Neural crest cell (in vitro differentiated cells): ENCODE results near the gene LIN7A. TPM values are rescaled to one million over a fixed set of nuclear protein-coding genes. Genes with fewer than 3 reads are reported as not detected.

Source experiments
- DNase-seq: peaks from one replicate; pipeline ENCODE4 v3.0.0; 2021; ENCODE audit warnings: low read depth, mixed read lengths, low spot score
- H3K27ac Mint-ChIP-seq: one replicate; pipeline ENCODE4 v1.8.0; 2021; ENCODE audit warnings: mild to moderate bottlenecking, mixed read lengths; ENCODE audit not compliant: unreplicated experiment
- H3K27me3 Mint-ChIP-seq: 2 replicates; pipeline ENCODE4 v1.8.0; 2021; ENCODE audit warnings: low read depth, mild to moderate bottlenecking, mixed read lengths
- H3K36me3 Mint-ChIP-seq: 2 replicates; pipeline ENCODE4 v1.8.0; 2021; ENCODE audit warnings: low read depth, mild to moderate bottlenecking, mixed read lengths
- H3K4me1 Mint-ChIP-seq: 2 replicates; pipeline ENCODE4 v1.8.0; 2021; ENCODE audit warnings: mixed read lengths
- H3K4me3 Mint-ChIP-seq: one replicate; pipeline ENCODE4 v1.8.0; 2021; ENCODE audit warnings: mild to moderate bottlenecking, mixed read lengths
- H3K9me3 Mint-ChIP-seq: 2 replicates; pipeline ENCODE4 v1.8.0; 2021; ENCODE audit warnings: mixed read lengths
- total RNA-seq: library from RNA; stranded (reverse); gene quantifications from 2 replicates; pipeline ENCODE4 v1.2.1, GENCODE V29; 2021
- TF ChIP-seq, protein P1 (sequence below): fragments of 200-600 bp; sonication (generic); conservative IDR thresholded peaks from 2 replicates; pipeline ENCODE4 v1.5.0; 2021; ENCODE audit warnings: antibody characterized with exemption, mild to moderate bottlenecking

Gene LIN7A
- total RNA-seq, 1 donor from 2014 or later = 5.8 TPM

DNA sequence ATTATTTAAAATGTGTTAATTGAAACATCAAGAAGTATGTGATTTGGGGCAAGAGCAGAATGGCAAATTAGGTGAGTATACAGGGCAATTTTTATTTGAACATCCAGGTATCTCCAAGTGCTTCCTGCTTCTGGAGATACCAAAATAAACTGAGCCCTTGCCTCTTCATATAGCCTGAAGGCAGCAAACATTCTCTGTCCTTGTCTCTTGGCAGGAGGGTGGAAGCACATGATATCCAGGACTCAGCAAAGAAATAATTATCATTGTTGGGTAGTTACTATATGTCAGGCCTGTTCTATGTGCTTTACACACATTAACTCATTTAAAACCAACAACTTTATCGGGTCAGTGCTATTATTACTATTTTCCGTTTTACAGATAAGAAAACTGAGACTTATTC lies 12.5 kb downstream of the LIN7A start:
- H3K36me3 Mint-ChIP-seq = no peaks in the 10 kb centered on the region
- H3K27me3 Mint-ChIP-seq = no peaks in the 10 kb centered on the region
- H3K4me3 Mint-ChIP-seq = no peak overlapping the region
- H3K4me1 Mint-ChIP-seq = no peaks in the 10 kb centered on the region
- TF ChIP-seq, protein P1, sequence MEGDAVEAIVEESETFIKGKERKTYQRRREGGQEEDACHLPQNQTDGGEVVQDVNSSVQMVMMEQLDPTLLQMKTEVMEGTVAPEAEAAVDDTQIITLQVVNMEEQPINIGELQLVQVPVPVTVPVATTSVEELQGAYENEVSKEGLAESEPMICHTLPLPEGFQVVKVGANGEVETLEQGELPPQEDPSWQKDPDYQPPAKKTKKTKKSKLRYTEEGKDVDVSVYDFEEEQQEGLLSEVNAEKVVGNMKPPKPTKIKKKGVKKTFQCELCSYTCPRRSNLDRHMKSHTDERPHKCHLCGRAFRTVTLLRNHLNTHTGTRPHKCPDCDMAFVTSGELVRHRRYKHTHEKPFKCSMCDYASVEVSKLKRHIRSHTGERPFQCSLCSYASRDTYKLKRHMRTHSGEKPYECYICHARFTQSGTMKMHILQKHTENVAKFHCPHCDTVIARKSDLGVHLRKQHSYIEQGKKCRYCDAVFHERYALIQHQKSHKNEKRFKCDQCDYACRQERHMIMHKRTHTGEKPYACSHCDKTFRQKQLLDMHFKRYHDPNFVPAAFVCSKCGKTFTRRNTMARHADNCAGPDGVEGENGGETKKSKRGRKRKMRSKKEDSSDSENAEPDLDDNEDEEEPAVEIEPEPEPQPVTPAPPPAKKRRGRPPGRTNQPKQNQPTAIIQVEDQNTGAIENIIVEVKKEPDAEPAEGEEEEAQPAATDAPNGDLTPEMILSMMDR = no peak
- no peak for DNase-seq
- no peaks in the 10 kb centered on the region for H3K9me3 Mint-ChIP-seq
- H3K27ac Mint-ChIP-seq = no peak overlapping the region

DNA sequence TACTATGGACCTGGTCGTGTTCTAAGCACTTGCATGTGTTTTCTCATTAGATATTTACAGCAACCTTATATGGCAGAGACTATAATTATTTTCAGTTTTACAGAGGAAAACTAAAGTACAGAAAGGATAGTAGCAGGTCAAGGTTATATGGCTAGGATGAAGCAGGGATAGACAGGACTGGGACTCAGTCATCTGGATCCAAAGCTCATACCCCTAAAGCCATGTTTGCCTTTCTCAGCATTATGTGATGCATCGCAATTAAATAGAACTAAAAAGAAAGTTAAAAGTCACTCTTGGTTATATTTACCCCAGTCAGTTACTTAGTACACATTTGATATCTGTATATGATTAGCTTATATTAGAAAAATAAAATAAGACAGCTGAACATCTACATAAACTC lies 13.3 kb downstream of the LIN7A start:
- Mint-ChIP-seq H3K4me3 (no peak overlapping the region), H3K27ac (no peak overlapping the region), H3K27me3 (no peaks in the 10 kb centered on the region), H3K4me1 (no peaks in the 10 kb centered on the region), H3K9me3 (no peaks in the 10 kb centered on the region), H3K36me3 (no peaks in the 10 kb centered on the region)
- TF ChIP-seq, protein P1 = no peak
- no peak for DNase-seq

DNA sequence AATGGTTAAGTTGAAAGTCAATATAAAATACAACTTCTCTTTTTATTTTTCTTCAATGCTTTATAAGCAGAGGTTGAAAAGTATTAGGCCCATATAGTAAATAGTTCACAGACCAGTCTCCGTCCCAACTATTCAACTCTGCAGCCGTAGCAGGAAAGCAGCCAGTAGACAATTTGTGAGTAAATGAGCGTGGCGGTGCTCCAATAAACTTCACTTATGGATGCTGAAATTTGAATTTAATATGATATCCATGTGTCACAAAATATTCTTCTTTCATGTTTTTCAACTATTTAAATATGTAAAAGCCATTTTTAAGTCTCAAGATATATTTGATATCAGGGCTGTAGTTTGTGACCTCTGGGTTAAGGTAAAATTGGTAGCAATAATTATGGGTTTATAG lies 17.7 kb downstream of the LIN7A start:
- TF ChIP-seq, protein P1 = no peak
- H3K27me3 Mint-ChIP-seq = no peaks in the 10 kb centered on the region
- DNase-seq = no peak
- H3K36me3 Mint-ChIP-seq = no peaks in the 10 kb centered on the region
- no peak overlapping the region for H3K27ac Mint-ChIP-seq
- no peaks in the 10 kb centered on the region for H3K9me3 Mint-ChIP-seq
- no peaks in the 10 kb centered on the region for H3K4me1 Mint-ChIP-seq
- no peak overlapping the region for H3K4me3 Mint-ChIP-seq

DNA sequence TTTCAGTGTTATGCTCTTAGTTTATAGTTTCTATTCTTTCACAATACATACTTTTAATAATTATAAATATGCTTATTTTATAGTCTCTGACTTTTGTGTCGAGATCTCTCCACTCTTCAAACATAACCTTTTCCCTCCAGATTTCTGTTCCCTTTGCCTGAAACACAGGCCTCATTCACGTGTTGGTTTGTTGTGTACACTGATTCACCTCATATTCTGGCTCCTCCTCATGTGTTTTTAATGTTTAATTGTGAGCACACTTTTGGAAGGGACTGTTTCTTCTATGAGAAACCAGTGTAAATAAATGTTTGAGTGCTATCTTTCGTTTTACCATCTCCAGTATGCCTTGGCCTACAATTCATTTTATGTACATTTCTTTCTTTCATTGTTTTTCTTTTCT lies 20.1 kb downstream of the LIN7A start:
- TF ChIP-seq, protein P1 = no peak
- DNase-seq = no peak
- Mint-ChIP-seq H3K4me3 (no peak overlapping the region), H3K27me3 (no peaks in the 10 kb centered on the region), H3K9me3 (no peaks in the 10 kb centered on the region), H3K27ac (no peak overlapping the region), H3K4me1 (no peaks in the 10 kb centered on the region), H3K36me3 (no peaks in the 10 kb centered on the region)

DNA sequence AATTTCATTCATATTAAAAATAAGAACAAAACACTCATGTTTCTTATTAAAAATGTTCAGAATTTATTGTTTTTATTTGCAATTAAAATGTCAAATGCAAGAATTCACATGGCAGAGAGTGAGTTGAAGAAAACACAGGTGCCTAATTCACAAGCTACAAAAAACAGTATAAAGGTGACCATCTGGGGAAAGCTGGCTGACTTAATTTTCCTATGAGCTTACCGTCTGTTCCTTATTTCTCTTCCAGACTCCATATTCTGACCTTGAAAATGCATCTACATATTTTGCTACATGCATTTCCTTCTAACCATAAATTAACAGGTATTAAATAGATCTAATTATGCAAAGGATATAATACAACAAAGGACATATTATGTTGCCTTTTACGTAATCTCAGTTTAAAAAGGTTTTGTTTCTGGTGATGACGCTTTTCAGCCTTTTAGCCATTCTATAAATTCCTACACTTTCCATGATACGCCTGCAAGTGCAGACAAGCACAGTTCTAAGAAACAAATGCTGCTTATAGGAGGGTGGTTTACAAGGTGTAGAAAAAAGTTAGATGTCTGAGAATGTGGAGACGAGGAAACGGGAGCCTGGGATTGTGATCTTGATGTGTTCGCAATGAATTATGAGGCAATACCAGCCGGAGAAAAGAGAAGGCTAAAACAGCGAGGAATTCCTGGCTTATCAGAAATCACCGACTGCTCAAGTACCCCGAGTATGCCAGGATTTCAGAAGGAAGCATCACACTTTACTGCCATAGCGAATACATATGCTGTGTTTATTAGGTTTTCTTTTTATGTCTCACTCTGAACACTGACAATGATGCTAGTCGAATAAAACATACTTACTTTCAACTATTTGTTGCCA lies 24.6 kb downstream of the LIN7A start:
- Mint-ChIP-seq H3K4me3 (no peak overlapping the region), H3K27ac (no peak overlapping the region), H3K36me3 (no peaks in the 10 kb centered on the region), H3K27me3 (no peaks in the 10 kb centered on the region), H3K9me3 (no peaks in the 10 kb centered on the region), H3K4me1 (no peaks in the 10 kb centered on the region)
- TF ChIP-seq, protein P1 = no peak
- no peak for DNase-seq
